K562 (cell line): ENCODE measurements around the gene PRKAR2B. TPM values are rescaled to one million over a fixed set of nuclear protein-coding genes. Genes with fewer than 3 reads are reported as not detected.

Experiments used
- ATAC-seq: fragments of 200-7000 bp; cut with Tn5 transposase; 3 replicates; pipeline ENCODE4 v1.9.1; 2020; ENCODE audit warnings: moderate library complexity
- BruUV-seq: library from RNA; stranded (reverse); fragments of 400-500 nt; replicated peaks from 2 replicates; lab custom pipeline; 2021; lab: Mats Ljungman, UMichigan
- CTCF ChIA-PET: fragments of 300-600 bp; formaldehyde crosslinking; extraction: SDS; loops from one replicate; lab custom pipeline; 2021; ENCODE audit warnings: low intra/inter-chr PET ratio; lab: Yijun Ruan, JAX
- POLR2A ChIA-PET: fragments of 300-600, 350-650 bp; sonication (Branson Sonifier 250); formaldehyde crosslinking; extraction: SDS; loops from one replicate; lab custom pipeline; 2021; ENCODE audit warnings: antibody characterized with exemption, inconsistent platforms; lab: Yijun Ruan, JAX
- DNase-seq, 4 experiments: peaks; one replicate each; pipeline versions ENCODE4 v3.0.0 to v3.0.0-alpha.2; 2011 to 2018; ENCODE audit warnings: low spot score in 3 of 4, mixed read lengths in 3 of 4; ENCODE audit errors: extremely low read depth in 1 of 4
- FAIRE-seq: peaks from 2 replicates; lab custom pipeline; 2011; peaks lifted over from hg19 to GRCh38; lab: Jason Lieb, UNC
- H2AFZ ChIP-seq: 2 replicates; pipeline ENCODE4 v1.6.0; 2011; ENCODE audit warnings: low read depth, low read length, control low read depth, inconsistent platforms
- H3K27ac ChIP-seq: fragments of 200-600 bp; 3 replicates; pipeline ENCODE4 v1.8.0; 2011; ENCODE audit warnings: low read depth, mild to moderate bottlenecking, control low read depth, inconsistent platforms, low read length, moderate library complexity, mixed read lengths; ENCODE audit errors: extremely low read depth
- H3K27me3 ChIP-seq, 2 experiments: fragments of 300-600 bp in 1 of 2; 2 replicates in 1 of 2; 3 replicates in 1 of 2; pipeline versions ENCODE4 v1.6.0 to v1.8.0; 2011; ENCODE audit warnings: inconsistent platforms in 2 of 2, low read length in 2 of 2, mild to moderate bottlenecking in 1 of 2, mixed read lengths in 1 of 2, moderate library complexity in 1 of 2; ENCODE audit not compliant: control insufficient read depth in 2 of 2, insufficient read depth in 2 of 2
- H3K36me3 ChIP-seq: fragments of 300-600 bp; 3 replicates; pipeline ENCODE4 v1.8.0; 2011; ENCODE audit warnings: mild to moderate bottlenecking, low read length, inconsistent platforms; ENCODE audit not compliant: control insufficient read depth, insufficient read depth
- H3K4me1 ChIP-seq, 2 experiments: fragments of 200-600 bp in 1 of 2; replicated peaks in 1 of 2; 2 replicates in 1 of 2; 3 replicates in 1 of 2; pipeline versions ENCODE4 v1.5.1 to v1.8.0; 2011; ENCODE audit warnings: inconsistent platforms in 2 of 2, low read length in 2 of 2, mild to moderate bottlenecking in 1 of 2, mixed read lengths in 1 of 2, moderate library complexity in 1 of 2; ENCODE audit not compliant: control insufficient read depth in 2 of 2, insufficient read depth in 2 of 2
- H3K4me2 ChIP-seq: 2 replicates; pipeline ENCODE4 v1.6.1; 2011; ENCODE audit warnings: low read length, control low read depth, inconsistent platforms, mixed read lengths; ENCODE audit not compliant: insufficient read depth
- H3K4me3 ChIP-seq: fragments of 200-600 bp; sonication (generic), shearing (Covaris generic); 2 replicates; pipeline ENCODE4 v1.5.1; 2016; ENCODE audit warnings: control low read depth, inconsistent platforms
- H3K79me2 ChIP-seq: fragments of 200-600 bp; 3 replicates; pipeline ENCODE4 v1.8.0; 2011; ENCODE audit warnings: low read length, inconsistent platforms; ENCODE audit not compliant: control insufficient read depth, insufficient read depth
- H3K9ac ChIP-seq, 2 experiments: 2 replicates each; pipeline versions ENCODE4 v1.6.0 to v1.6.1; 2011; ENCODE audit warnings: low read depth in 2 of 2, low read length in 2 of 2, control low read depth in 1 of 2, inconsistent platforms in 1 of 2, mild to moderate bottlenecking in 1 of 2, mixed read lengths in 1 of 2; ENCODE audit not compliant: insufficient read depth in 1 of 2
- H3K9me1 ChIP-seq: one replicate; pipeline ENCODE4 v1.6.0; 2011; ENCODE audit warnings: inconsistent platforms, mild to moderate bottlenecking, low read length, moderate library complexity; ENCODE audit not compliant: control insufficient read depth, insufficient read depth
- H3K9me3 ChIP-seq: replicated peaks from 2 replicates; pipeline ENCODE4 v1.5.1; 2011; ENCODE audit warnings: low read depth, low read length, inconsistent platforms; ENCODE audit not compliant: control insufficient read depth, insufficient read depth
- H4K20me1 ChIP-seq: replicated peaks from 2 replicates; pipeline ENCODE4 v1.6.1; 2011; ENCODE audit warnings: low read length, inconsistent platforms, mixed read lengths; ENCODE audit not compliant: control insufficient read depth, insufficient read depth
- CAMTA2 ChIP-seq: fragments of 250-450 bp; sonication (Bioruptor Pico); conservative IDR thresholded peaks from 2 replicates; pipeline ENCODE4 v1.5.1; 2022
- CREB1 ChIP-seq, 2 experiments: sonication (generic) in 1 of 2; formaldehyde crosslinking in 1 of 2; IDR thresholded peaks; 2 replicates each; pipeline versions ENCODE4 v1.6.1 to v1.8.0; 2012 to 2022; ENCODE audit warnings: inconsistent platforms in 1 of 2, mild to moderate bottlenecking in 1 of 2, missing genetic modification reagents in 1 of 2, moderate library complexity in 1 of 2
- KDM4B ChIP-seq, 2 experiments: fragments of 450-650 bp in 1 of 2; sonication (generic) in 1 of 2; IDR thresholded peaks; 2 replicates each; pipeline ENCODE4 v1.6.1; 2016 to 2017; ENCODE audit warnings: borderline replicate concordance in 2 of 2, antibody characterized with exemption in 1 of 2, low read depth in 1 of 2, mild to moderate bottlenecking in 1 of 2
- MAFK ChIP-seq: IDR thresholded peaks from 2 replicates; pipeline ENCODE4 v1.6.1; 2011; ENCODE audit warnings: low read length, improper control_type of control experiment
- RBM14 ChIP-seq: fragments of 200-400 bp; formaldehyde crosslinking; IDR thresholded peaks from 2 replicates; pipeline ENCODE4 v1.6.1; 2018; ENCODE audit warnings: low read depth, mild to moderate bottlenecking, low read length, moderate library complexity, borderline replicate concordance; ENCODE audit not compliant: insufficient read depth
- WHSC1 ChIP-seq: IDR thresholded peaks from one replicate; pipeline ENCODE4 v1.6.1; 2012; ENCODE audit warnings: low read length, control low read depth, inconsistent platforms
- ZFP91 ChIP-seq: sonication (generic); formaldehyde crosslinking; IDR thresholded peaks from 2 replicates; pipeline ENCODE4 v1.8.0; 2022; ENCODE audit warnings: mild to moderate bottlenecking, missing genetic modification reagents
- ZFX ChIP-seq: sonication (generic); formaldehyde crosslinking; IDR thresholded peaks from 2 replicates; pipeline ENCODE4 v1.8.0; 2022; ENCODE audit warnings: mild to moderate bottlenecking, missing genetic modification reagents, moderate library complexity
- ZNF184 ChIP-seq: sonication (generic); formaldehyde crosslinking; IDR thresholded peaks from 2 replicates; pipeline ENCODE4 v1.5.0; 2020; ENCODE audit warnings: missing genetic modification reagents
- WGBS: fragments of 100-300 bp; shearing (Covaris generic); methylation state at CpG from one replicate; pipeline ENCODE4 v1.1.6; 2016; ENCODE audit warnings: low coverage, mixed read lengths; ENCODE audit not compliant: insufficient coverage; ENCODE audit errors: missing lambda C conversion rate; 5-methylcytosine and 5-hydroxymethylcytosine counted together
- in situ Hi-C: fragments of 300-500 bp; cut with MboI; formaldehyde crosslinking; loops from 4 replicates; pipeline ENCODE4 v1.15.0; 2018; ENCODE audit warnings: inconsistent platforms, mixed read lengths
- intact Hi-C: fragments of 100-400 bp; cut with micrococcal nuclease; formaldehyde crosslinking; loops from 2 replicates; pipeline ENCODE4 v1.14.2; 2022
- polyA plus RNA-seq, 8 experiments: library from polyadenylated mRNA; depleted of rRNA in 4 of 8; stranded (reverse) in 5 of 8; unstranded in 3 of 8; fragments of >200 nt; fragmentation: Nextera tagmentation in 2 of 8; fragmentation: Illumina TruSeq in 1 of 8; extraction: Ambion mirVana in 2 of 8; extraction: Trizol in 1 of 8; gene quantifications; 2 replicates each; pipeline versions ENCODE4 v1.2.1 to v1.2.3, GENCODE V29; 2011 to 2014; ENCODE audit warnings: inconsistent platforms in 1 of 8, missing spikeins in 1 of 8
- total RNA-seq, 7 experiments: library from RNA; depleted of rRNA in 6 of 7; stranded (reverse); fragments of >200 nt in 6 of 7; fragmentation: Illumina TruSeq in 2 of 7; extraction: Trizol in 2 of 7; gene quantifications; 2 replicates each; pipeline versions ENCODE4 v1.2.1 to v1.2.3, GENCODE V29; 2011 to 2021; ENCODE audit warnings: low replicate concordance in 1 of 7
- TF ChIP-seq, protein P1 (sequence below): fragments of 450-650 bp; formaldehyde crosslinking; IDR thresholded peaks from 2 replicates; pipeline ENCODE4 v1.4.0; 2020; ENCODE audit warnings: mild to moderate bottlenecking, moderate library complexity

PRKAR2B gene
- total and polyA plus RNA-seq, 9 of the 15 experiments (the other 6 are each of a cell fraction or from before 2014, with no cell fraction given): 59.0 to 173 (median 129) TPM

DNA sequence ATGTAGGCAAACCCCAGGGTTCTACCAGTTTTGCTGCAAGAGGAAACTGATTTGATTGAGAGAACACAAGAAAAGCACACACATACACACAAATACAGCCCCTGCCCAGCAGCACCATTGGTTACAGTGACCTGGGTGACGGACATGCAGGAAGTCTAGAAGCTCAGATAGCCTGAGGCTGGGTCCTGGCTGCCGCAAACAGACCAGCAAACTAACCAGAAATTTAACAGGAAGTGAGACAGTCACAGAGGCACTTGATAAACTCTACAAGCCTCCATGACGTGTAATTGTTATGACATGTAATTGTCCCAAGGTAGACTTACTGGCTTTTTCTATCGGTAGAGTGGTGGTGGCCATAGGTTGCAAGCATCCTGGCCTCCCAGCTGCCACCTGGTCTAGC lies 58.9 kb downstream of the PRKAR2B start (continued):
- TF ChIP-seq, protein P1, sequence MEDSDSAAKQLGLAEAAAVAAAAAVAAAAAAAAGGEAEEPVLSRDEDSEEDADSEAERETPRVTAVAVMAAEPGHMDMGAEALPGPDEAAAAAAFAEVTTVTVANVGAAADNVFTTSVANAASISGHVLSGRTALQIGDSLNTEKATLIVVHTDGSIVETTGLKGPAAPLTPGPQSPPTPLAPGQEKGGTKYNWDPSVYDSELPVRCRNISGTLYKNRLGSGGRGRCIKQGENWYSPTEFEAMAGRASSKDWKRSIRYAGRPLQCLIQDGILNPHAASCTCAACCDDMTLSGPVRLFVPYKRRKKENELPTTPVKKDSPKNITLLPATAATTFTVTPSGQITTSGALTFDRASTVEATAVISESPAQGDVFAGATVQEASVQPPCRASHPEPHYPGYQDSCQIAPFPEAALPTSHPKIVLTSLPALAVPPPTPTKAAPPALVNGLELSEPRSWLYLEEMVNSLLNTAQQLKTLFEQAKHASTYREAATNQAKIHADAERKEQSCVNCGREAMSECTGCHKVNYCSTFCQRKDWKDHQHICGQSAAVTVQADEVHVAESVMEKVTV (CRISPR knock-in tag): no peak
- TF ChIP-seq KDM4B (IDR thresholded peaks at IDR 0.05; ENCODE audit: borderline replicate concordance in 2 of 2, low read depth in 1 of 2) (no peak), WHSC1 (no peak), MAFK (no peak), ZNF184 (CRISPR knock-in tag) (no peak), CREB1 (IDR thresholded peaks at IDR 0.05) (peak; percentile 84), CREB1 (CRISPR knock-in tag; IDR thresholded peaks at IDR 0.05) (peak; percentile 81; the same call in 1 of the 2 replicates), ZFP91 (CRISPR knock-in tag) (no peak), CAMTA2 (no peak)

- WGBS: 81% methylated on average over 4 of the region's 4 CpGs
- TF ChIP-seq ZFX (CRISPR knock-in tag): 0 out of 2 replicates have a peak, but pooled peaks have one; percentile 24
- no peak for TF ChIP-seq RBM14
- DNase-seq (no peak), ATAC-seq (no peak), FAIRE-seq (no peak)
- H3K36me3 ChIP-seq: peaks cover 13% of the 10 kb centered on the region
- no peaks in the 10 kb centered on the region; the same call in 1 of the 2 replicates for H4K20me1 ChIP-seq
- peaks cover 97% of the 10 kb centered on the region for H3K79me2 ChIP-seq
- H3K27ac ChIP-seq: no peak overlapping the region
- H3K4me3 ChIP-seq: no peak overlapping the region
- intact Hi-C loops: no loop called here
- peaks cover 18 to 47% of the 10 kb centered on the region in 2 experiments; a peak in 4 of 5 replicates for H3K4me1 ChIP-seq
- CTCF ChIA-PET: no interaction called here
- H3K27me3 ChIP-seq: no peaks in the 10 kb centered on the region
- no TSS peak for BruUV-seq
- no peak overlapping the region for H2AFZ ChIP-seq
- no peaks in the 10 kb centered on the region for H3K9me1 ChIP-seq
- no peaks in the 10 kb centered on the region for H3K9me3 ChIP-seq
- POLR2A ChIA-PET: interaction anchor here (0.7 to 1.6 kb wide), 4 partner anchors 14 to 124 kb away, joined by 3 to 4 read pairs (median 4); no protein-coding TSS in a partner anchor
- in situ Hi-C loops: no loop called here
- H3K4me2 ChIP-seq: no peak overlapping the region
- no peak overlapping the region for H3K9ac ChIP-seq
Measured at GRCh38 chr7:107104801-107105200, 60.3 kb downstream of the PRKAR2B start.
